ENCODE data around the gene BABAM2. TPM values are rescaled to one million over a fixed set of nuclear protein-coding genes. Genes with fewer than 3 reads are reported as not detected.
A peak's percentile ranks its signal among the peaks of the same experiment; 100 is the strongest.

The BABAM2 gene
- total and polyA plus RNA-seq, 9 of the 15 experiments (the other 6 are each of a cell fraction or from before 2014, with no cell fraction given), result 10.9 to 37.4 (median 25.6) TPM

GRCh38 chr2:27921880-27922547 lies 31.5 kb downstream of the BABAM2 start:
- CTCF ChIA-PET (ENCODE audit: low intra/inter-chr PET ratio), result no interaction called here
- BruUV-seq (replicated peaks), result no TSS peak
- H3K79me2 ChIP-seq (ENCODE audit: control insufficient read depth, insufficient read depth, low read length), result no peaks in the 10 kb centered on the region
- DNase-seq (ENCODE audit: extremely low read depth in 1 of 4, low spot score in 3 of 4) (no peak), FAIRE-seq (no peak), ATAC-seq (no peak; the same call in 2 of the 3 replicates)
- H3K9ac ChIP-seq (ENCODE audit: insufficient read depth in 1 of 2, low read depth in 2 of 2, low read length in 2 of 2), result no peak overlapping the region
- H3K36me3 ChIP-seq (ENCODE audit: control insufficient read depth, insufficient read depth, low read length), result no peaks in the 10 kb centered on the region
- WGBS (ENCODE audit: insufficient coverage, low coverage, missing lambda C conversion rate), result 81% methylated on average over 6 of the region's 6 CpGs
- intact Hi-C loops (cut with micrococcal nuclease), result no loop called here
- in situ Hi-C loops (cut with MboI), result no loop called here
- H3K9me3 ChIP-seq (replicated peaks; ENCODE audit: control insufficient read depth, insufficient read depth, low read depth, low read length), result no peaks in the 10 kb centered on the region
- H3K9me1 ChIP-seq (ENCODE audit: control insufficient read depth, insufficient read depth, low read length), result no peaks in the 10 kb centered on the region
- H4K20me1 ChIP-seq (replicated peaks; ENCODE audit: control insufficient read depth, insufficient read depth, low read length), result no peaks in the 10 kb centered on the region
- POLR2A ChIA-PET, result no interaction called here
- no peaks in the 10 kb centered on the region for H3K27me3 ChIP-seq (ENCODE audit: control insufficient read depth in 2 of 2, insufficient read depth in 2 of 2, low read length in 2 of 2)
- no peak overlapping the region for H3K27ac ChIP-seq (ENCODE audit: extremely low read depth, low read depth, low read length)
- no peak overlapping the region for H3K4me2 ChIP-seq (ENCODE audit: insufficient read depth, low read length)
- H3K4me3 ChIP-seq, result no peak overlapping the region
- H3K4me1 ChIP-seq (replicated peaks in 1 of 2; ENCODE audit: control insufficient read depth in 2 of 2, insufficient read depth in 2 of 2, low read length in 2 of 2), result peaks cover 0 to 17% of the 10 kb centered on the region in 2 experiments; a peak in 4 of 5 replicates
- H2AFZ ChIP-seq (ENCODE audit: low read depth, low read length), result no peak overlapping the region
- TF ChIP-seq SIN3A (IDR thresholded peaks at IDR 0.05; ENCODE audit: borderline replicate concordance in 2 of 2, control insufficient read depth in 1 of 2, low read depth in 2 of 2, low read length in 2 of 2) (no peak), MTF1 (CRISPR knock-in tag; IDR thresholded peaks at IDR 0.05; ENCODE audit: borderline replicate concordance) (no peak), JUND (IDR thresholded peaks at IDR 0.05; ENCODE audit: borderline replicate concordance, low read depth, low read length) (no peak), JUND (tag; IDR thresholded peaks at IDR 0.05; ENCODE audit: borderline replicate concordance, low read depth, low read length) (no peak), CEBPG (CRISPR knock-in tag; IDR thresholded peaks at IDR 0.05) (no peak), CEBPG (tag; conservative IDR thresholded peaks at IDR 0.05 in 1 of 2, IDR thresholded peaks at IDR 0.05 in 1 of 2) (peak in 1 of 2 experiments; percentile 50; a peak in 1 of 4 replicates), SNRNP70 (optimal IDR thresholded peaks at IDR 0.05; ENCODE audit: low read depth, low read length) (no peak), ZNF696 (CRISPR knock-in tag; conservative IDR thresholded peaks at IDR 0.05) (no peak), SIN3B (IDR thresholded peaks at IDR 0.05; ENCODE audit: low read depth) (no peak), SNAPC5 (CRISPR knock-in tag; IDR thresholded peaks at IDR 0.05) (no peak), CREBBP (IDR thresholded peaks at IDR 0.05; ENCODE audit: low read depth, low read length) (no peak), ZNF830 (CRISPR knock-in tag; IDR thresholded peaks at IDR 0.05) (no peak), MBD1 (CRISPR knock-in tag; IDR thresholded peaks at IDR 0.05) (no peak), TFE3 (CRISPR knock-in tag; IDR thresholded peaks at IDR 0.05) (peak; percentile 71), KLF10 (CRISPR knock-in tag; IDR thresholded peaks at IDR 0.05) (no peak), ATF3 (IDR thresholded peaks at IDR 0.05) (peak; percentile 19; the same call in 1 of the 2 replicates), ATF3 (CRISPR knock-in tag; conservative IDR thresholded peaks at IDR 0.05) (no peak), GTF2F1 (IDR thresholded peaks at IDR 0.05; ENCODE audit: low read depth, low read length) (no peak), HMG20B (CRISPR knock-in tag; IDR thresholded peaks at IDR 0.05) (no peak)
